Measurements from ENCODE around the gene CDC20B. TPM values are rescaled to one million over a fixed set of nuclear protein-coding genes. Genes with fewer than 3 reads are reported as not detected.

CDC20B gene
- total RNA-seq, 1 experiment from 2014 or later: 0.26 TPM

GRCh38 chr5:55096861-55097260 lies 76.1 kb downstream of the CDC20B start:
- Histone ChIP-seq H2BK15ac (ENCODE audit: low read depth, low read length) (no peak overlapping the region), H2AK5ac (ENCODE audit: insufficient read length, low read length) (no peak overlapping the region), H3K4ac (ENCODE audit: low read depth, low read length) (no peak overlapping the region), H2BK5ac (ENCODE audit: insufficient read length, low read length) (no peak overlapping the region), H3K27ac (ENCODE audit: insufficient read length, low read depth, low read length) (no peak overlapping the region), H3K18ac (ENCODE audit: insufficient read length, low read depth, low read length) (no peak overlapping the region), H3K14ac (ENCODE audit: insufficient read depth, low read length) (no peak overlapping the region), H3K4me1 (ENCODE audit: insufficient read depth, low read length) (no peaks in the 10 kb centered on the region), H2BK12ac (ENCODE audit: insufficient read length, low read depth, low read length) (no peak overlapping the region), H3T11ph (ENCODE audit: low read length) (no peak overlapping the region), H2BK120ac (ENCODE audit: low read depth, low read length, poor library complexity, severe bottlenecking) (no peak overlapping the region), H3K56ac (ENCODE audit: insufficient read length, low read depth, low read length) (no peak overlapping the region), H2AFZ (ENCODE audit: low read length) (no peak overlapping the region), H3K27me3 (ENCODE audit: insufficient read depth, low read length) (no peaks in the 10 kb centered on the region), H2BK20ac (ENCODE audit: low read depth, low read length, poor library complexity, severe bottlenecking) (no peak overlapping the region), H3K79me2 (ENCODE audit: insufficient read depth, low read length) (no peaks in the 10 kb centered on the region), H3K79me1 (ENCODE audit: insufficient read depth, low read depth, low read length, poor library complexity, severe bottlenecking) (no peaks in the 10 kb centered on the region), H4K5ac (ENCODE audit: insufficient read length, low read depth, low read length) (no peak overlapping the region), H3K23ac (ENCODE audit: insufficient read length, low read depth, low read length) (no peak overlapping the region), H4K91ac (ENCODE audit: insufficient read length, low read depth, low read length) (no peak overlapping the region), H4K20me1 (ENCODE audit: control insufficient read depth, insufficient read depth, insufficient read length) (no peaks in the 10 kb centered on the region), H4K8ac (replicated peaks; ENCODE audit: insufficient read length, low read depth, low read length) (no peak overlapping the region), H3K9ac (ENCODE audit: extremely low read depth, insufficient read length, low read length) (no peak overlapping the region), H3K9me3 (ENCODE audit: control insufficient read depth, low read depth, low read length) (no peaks in the 10 kb centered on the region), H3K4me2 (ENCODE audit: insufficient read depth, insufficient read length, low read length) (no peak overlapping the region), H3K23me2 (ENCODE audit: insufficient read length, low read depth, low read length, poor library complexity, severe bottlenecking) (no peaks in the 10 kb centered on the region)
- Mint-ChIP-seq H3K4me3 (no peak overlapping the region), H3K9me3 (peaks cover 5% of the 10 kb centered on the region in 2 experiments; a peak in 2 of 5 replicates), H3K36me3 (ENCODE audit: insufficient read depth in 1 of 3, low read depth in 3 of 3) (no peaks in the 10 kb centered on the region; a peak in 1 of 7 replicates), H3K27me3 (ENCODE audit: low read depth) (peaks cover 4% of the 10 kb centered on the region), H3K27ac (no peak overlapping the region), H3K4me1 (no peaks in the 10 kb centered on the region)
- no peak for DNase-seq
- TF ChIP-seq CTCF (conservative IDR thresholded peaks at IDR 0.05): no peak
- WGBS (ENCODE audit: extremely low coverage, insufficient read length, low lambda C conversion rate): no CpG with 5 or more reads among the region's 6 CpGs
